ENCODE results near the gene PNMT.

PNMT gene

DNA sequence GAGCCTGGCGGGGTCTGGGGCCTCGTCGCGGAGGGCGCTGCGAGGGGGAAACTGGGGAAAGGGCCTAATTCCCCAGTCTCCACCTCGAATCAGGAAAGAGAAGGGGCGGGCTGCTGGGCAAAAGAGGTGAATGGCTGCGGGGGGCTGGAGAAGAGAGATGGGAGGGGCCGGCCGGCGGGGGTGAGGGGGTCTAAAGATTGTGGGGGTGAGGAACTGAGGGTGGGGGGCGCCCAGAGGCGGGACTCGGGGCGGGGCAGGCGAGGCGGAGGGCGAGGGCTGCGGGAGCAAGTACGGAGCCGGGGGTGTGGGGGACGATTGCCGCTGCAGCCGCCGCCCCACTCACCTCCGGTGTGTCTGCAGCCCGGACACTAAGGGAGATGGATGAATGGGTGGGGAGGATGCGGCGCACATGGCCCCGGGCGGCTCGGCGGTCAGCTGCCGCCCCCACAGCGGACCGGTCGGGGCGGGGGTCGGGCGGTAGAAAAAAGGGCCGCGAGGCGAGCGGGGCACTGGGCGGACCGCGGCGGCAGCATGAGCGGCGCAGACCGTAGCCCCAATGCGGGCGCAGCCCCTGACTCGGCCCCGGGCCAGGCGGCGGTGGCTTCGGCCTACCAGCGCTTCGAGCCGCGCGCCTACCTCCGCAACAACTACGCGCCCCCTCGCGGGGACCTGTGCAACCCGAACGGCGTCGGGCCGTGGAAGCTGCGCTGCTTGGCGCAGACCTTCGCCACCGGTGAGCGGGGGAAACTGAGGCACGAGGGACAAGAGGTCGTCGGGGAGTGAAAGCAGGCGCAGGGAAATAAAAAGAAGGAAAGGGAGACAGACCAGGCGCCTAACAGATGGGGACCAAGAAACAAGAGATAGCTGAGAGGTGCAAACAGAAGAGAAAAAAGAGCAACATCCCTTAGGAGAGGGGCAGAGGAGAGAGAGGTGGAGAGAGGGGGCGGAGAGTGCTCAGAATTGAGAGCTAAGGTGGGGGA lies at the start of gene PNMT:
Gene PNMT, plus strand, starts transcription at position 509 of the 980 bp plus-strand sequence. Its CDS starts 23 bp downstream, at position 532.
- H3K27ac ChIP-seq, result no peak within 1 kb of the TSS
- TF ChIP-seq ZFX (IDR thresholded peaks at IDR 0.05; ENCODE audit: borderline replicate concordance), result no peak
- TF ChIP-seq CTCF (IDR thresholded peaks at IDR 0.05), result peak; percentile 88

- no peak for TF ChIP-seq ZFX (IDR thresholded peaks at IDR 0.05; ENCODE audit: borderline replicate concordance)
- H3K27ac ChIP-seq, result peak overlapping the region; percentile 70; the same call in 1 of the 2 replicates
Observed at GRCh38 chr17:39618956-39619785, 49.1 kb upstream of the PNMT start.

DNA sequence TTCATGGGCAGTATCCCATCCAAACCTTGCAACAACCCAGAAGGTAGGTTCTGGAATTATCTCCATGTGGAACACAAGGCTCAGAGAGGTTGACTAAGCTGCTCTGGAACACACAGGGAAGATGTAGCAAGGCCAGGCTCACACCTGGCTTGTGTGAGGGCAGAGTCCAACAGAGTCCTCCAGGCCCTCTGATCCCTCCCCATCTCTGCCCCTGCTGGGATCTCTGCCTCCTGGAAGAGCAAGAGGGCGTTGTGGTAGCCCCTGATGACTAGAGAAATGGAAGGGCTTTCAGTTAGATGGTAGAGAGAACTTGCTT lies 48.5 kb upstream of the PNMT start:
- H3K27ac ChIP-seq, result no peak overlapping the region
- no peak for TF ChIP-seq CTCF (IDR thresholded peaks at IDR 0.05)
- no peak for TF ChIP-seq ZFX (IDR thresholded peaks at IDR 0.05; ENCODE audit: borderline replicate concordance)

GRCh38 chr17:39621523-39622379 lies 46.5 kb upstream of the PNMT start:
- TF ChIP-seq ZFX (IDR thresholded peaks at IDR 0.05; ENCODE audit: borderline replicate concordance) (no peak), CTCF (IDR thresholded peaks at IDR 0.05) (peak; percentile 99)
- peak overlapping the region; percentile 47 for H3K27ac ChIP-seq

DNA sequence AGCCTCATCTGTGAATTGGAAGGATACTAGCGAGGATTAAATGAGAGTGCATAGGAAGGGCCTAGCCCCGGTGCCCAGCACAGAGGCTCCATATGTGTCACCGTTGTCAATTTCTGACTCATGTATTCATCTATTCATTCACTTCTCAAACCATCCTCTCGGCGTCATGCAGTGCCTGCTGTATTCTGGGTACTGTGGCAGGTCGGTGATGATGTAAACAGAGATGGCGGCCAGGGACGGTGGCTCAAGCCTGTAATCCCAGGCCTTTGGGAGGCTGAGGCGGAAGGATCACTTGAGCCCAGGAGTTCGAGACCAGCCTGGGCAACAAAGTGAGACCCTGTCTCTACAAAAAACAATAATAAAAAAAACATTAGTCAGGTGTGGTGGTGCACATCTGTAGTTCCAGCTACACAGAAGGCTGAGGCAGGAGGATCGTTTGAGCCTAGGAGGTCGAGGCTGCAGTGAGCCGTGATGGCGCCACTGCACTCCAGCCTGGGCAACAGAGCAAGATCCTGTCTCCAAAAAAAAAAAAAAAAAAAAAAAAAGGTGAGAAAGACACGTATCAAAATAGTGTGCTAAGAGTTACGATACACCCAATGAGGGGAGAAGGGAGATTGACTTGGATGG lies 45.8 kb upstream of the PNMT start:
- TF ChIP-seq ZFX (IDR thresholded peaks at IDR 0.05; ENCODE audit: borderline replicate concordance) (no peak), CTCF (IDR thresholded peaks at IDR 0.05) (no peak)
- H3K27ac ChIP-seq, result peak overlapping the region; percentile 47

DNA sequence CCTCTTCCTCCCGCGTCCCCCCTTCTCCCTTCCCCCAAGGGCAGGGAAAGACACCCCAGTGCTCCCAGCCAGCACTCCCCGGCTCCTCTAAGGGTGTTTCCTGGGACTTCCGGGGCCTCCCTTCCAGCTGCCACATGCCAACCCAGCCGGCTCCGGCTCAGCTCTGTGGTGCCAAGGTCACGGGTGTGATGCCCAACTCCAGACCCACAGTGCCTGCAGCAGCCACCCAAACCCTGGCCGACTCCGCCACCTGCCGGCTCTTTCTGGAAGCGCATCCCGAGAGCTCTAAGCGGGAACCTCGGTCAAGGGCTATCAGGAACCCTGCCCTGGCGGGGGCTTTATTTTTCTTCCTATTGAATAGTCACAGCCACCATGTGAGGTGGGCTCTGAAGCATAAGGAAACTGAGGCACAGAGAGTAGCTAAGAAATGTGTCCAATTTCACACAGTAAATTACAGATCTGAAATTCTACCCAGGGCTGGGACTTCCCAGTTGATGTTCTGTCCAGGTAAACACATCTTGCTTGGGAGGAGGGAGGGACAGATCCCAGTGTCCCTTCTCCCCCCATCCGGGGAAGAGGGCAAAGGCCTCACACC lies 44.8 kb upstream of the PNMT start:
- TF ChIP-seq CTCF (IDR thresholded peaks at IDR 0.05) (peak; percentile 95), ZFX (IDR thresholded peaks at IDR 0.05; ENCODE audit: borderline replicate concordance) (no peak)
- H3K27ac ChIP-seq, result no peak overlapping the region

Measured in 22Rv1 (cell line).